WTC11 (cell line): ENCODE data around the gene PRKACA. TPM values are rescaled to one million over a fixed set of nuclear protein-coding genes. Genes with fewer than 3 reads are reported as not detected.

Experiments
- ATF1 ChIP-seq: sonication (generic); formaldehyde crosslinking; IDR thresholded peaks from 2 replicates; pipeline ENCODE4 v1.8.1; 2023; ENCODE audit warnings: mild to moderate bottlenecking, moderate library complexity, missing genetic modification reagents
- ATF2 ChIP-seq: sonication (generic); formaldehyde crosslinking; IDR thresholded peaks from 2 replicates; pipeline ENCODE4 v1.8.1; 2022; ENCODE audit warnings: low read depth, missing genetic modification reagents, borderline replicate concordance
- E2F4 ChIP-seq: sonication (generic); formaldehyde crosslinking; IDR thresholded peaks from 2 replicates; pipeline ENCODE4 v1.8.1; 2022; ENCODE audit warnings: low read depth, mild to moderate bottlenecking, moderate library complexity, missing genetic modification reagents, borderline replicate concordance
- E2F5 ChIP-seq: sonication (generic); formaldehyde crosslinking; IDR thresholded peaks from 2 replicates; pipeline ENCODE4 v1.8.1; 2022; ENCODE audit warnings: mild to moderate bottlenecking, moderate library complexity, missing genetic modification reagents
- ERG ChIP-seq: fragments of 250-450 bp; sonication (Bioruptor Pico); IDR thresholded peaks from 2 replicates; pipeline ENCODE4 v1.8.0; 2021; ENCODE audit warnings: mild to moderate bottlenecking
- ETV6 ChIP-seq: sonication (generic); formaldehyde crosslinking; IDR thresholded peaks from 2 replicates; pipeline ENCODE4 v1.8.1; 2022; ENCODE audit warnings: mild to moderate bottlenecking, missing genetic modification reagents
- FOXK1 ChIP-seq: sonication (generic); formaldehyde crosslinking; IDR thresholded peaks from 2 replicates; pipeline ENCODE4 v1.8.0; 2022; ENCODE audit warnings: mild to moderate bottlenecking, moderate library complexity, missing genetic modification reagents
- GABPB1 ChIP-seq: sonication (generic); formaldehyde crosslinking; IDR thresholded peaks from 2 replicates; pipeline ENCODE4 v1.8.1; 2023; ENCODE audit warnings: mild to moderate bottlenecking, missing genetic modification reagents
- GRHL2 ChIP-seq: fragments of 250-450 bp; sonication (Bioruptor Pico); IDR thresholded peaks from 2 replicates; pipeline ENCODE4 v1.8.0; 2022; ENCODE audit warnings: mild to moderate bottlenecking, moderate library complexity; ENCODE audit not compliant: insufficient replicate concordance, severe bottlenecking
- JAZF1 ChIP-seq: fragments of 250-450 bp; sonication (Bioruptor Pico); IDR thresholded peaks from 2 replicates; pipeline ENCODE4 v1.9.0; 2021; ENCODE audit warnings: moderate library complexity, mild to moderate bottlenecking, inconsistent platforms
- KAT7 ChIP-seq: sonication (generic); formaldehyde crosslinking; IDR thresholded peaks from 2 replicates; pipeline ENCODE4 v1.8.1; 2023; ENCODE audit warnings: missing genetic modification reagents, mild to moderate bottlenecking, borderline replicate concordance
- NFATC4 ChIP-seq: fragments of 250-450 bp; sonication (Bioruptor Pico); IDR thresholded peaks from 2 replicates; pipeline ENCODE4 v1.9.0; 2021; ENCODE audit warnings: mild to moderate bottlenecking
- NR3C1 ChIP-seq: sonication (generic); formaldehyde crosslinking; conservative IDR thresholded peaks from 2 replicates; pipeline ENCODE4 v1.8.1; 2023; ENCODE audit warnings: low read depth, mild to moderate bottlenecking, missing genetic modification reagents
- PRRX2 ChIP-seq: fragments of 250-450 bp; sonication (Bioruptor Pico); IDR thresholded peaks from 2 replicates; pipeline ENCODE4 v1.8.0; 2021; ENCODE audit warnings: mild to moderate bottlenecking
- SP1 ChIP-seq: sonication (generic); formaldehyde crosslinking; conservative IDR thresholded peaks from 2 replicates; pipeline ENCODE4 v1.8.1; 2022; ENCODE audit warnings: missing genetic modification reagents
- TCF7 ChIP-seq: sonication (generic); formaldehyde crosslinking; IDR thresholded peaks from 2 replicates; pipeline ENCODE4 v1.8.0; 2022; ENCODE audit warnings: mild to moderate bottlenecking, low read depth, missing genetic modification reagents, moderate library complexity
- TEAD4 ChIP-seq: sonication (generic); formaldehyde crosslinking; IDR thresholded peaks from 2 replicates; pipeline ENCODE4 v1.8.0; 2022; ENCODE audit warnings: mild to moderate bottlenecking, missing genetic modification reagents
- total RNA-seq: library from RNA; stranded (reverse); gene quantifications from 3 replicates; pipeline ENCODE4 v1.2.3, GENCODE V29; 2021
- TF ChIP-seq, protein P1 (sequence below): sonication (generic); formaldehyde crosslinking; IDR thresholded peaks from 2 replicates; pipeline ENCODE4 v1.8.1; 2022; ENCODE audit warnings: mild to moderate bottlenecking, missing genetic modification reagents, moderate library complexity, borderline replicate concordance
- TF ChIP-seq, protein P2 (sequence below): sonication (generic); formaldehyde crosslinking; IDR thresholded peaks from 2 replicates; pipeline ENCODE4 v1.8.0; 2022; ENCODE audit warnings: mild to moderate bottlenecking, missing genetic modification reagents
- TF ChIP-seq, protein P3 (sequence below): sonication (generic); formaldehyde crosslinking; IDR thresholded peaks from 2 replicates; pipeline ENCODE4 v1.8.1; 2023; ENCODE audit warnings: mild to moderate bottlenecking, missing genetic modification reagents
- TF ChIP-seq, protein P4 (sequence below): sonication (generic); formaldehyde crosslinking; IDR thresholded peaks from 2 replicates; pipeline ENCODE4 v1.8.1; 2023; ENCODE audit warnings: mild to moderate bottlenecking, moderate library complexity, missing genetic modification reagents
- TF ChIP-seq, protein P5 (sequence below): fragments of 250-450 bp; sonication (Bioruptor Pico); IDR thresholded peaks from 2 replicates; pipeline ENCODE4 v1.9.0; 2021; ENCODE audit warnings: mild to moderate bottlenecking
- TF ChIP-seq, protein P6 (sequence below): fragments of 250-450 bp; sonication (Bioruptor Pico); IDR thresholded peaks from 2 replicates; pipeline ENCODE4 v1.9.0; 2021; ENCODE audit warnings: mild to moderate bottlenecking

PRKACA gene
- total RNA-seq, 1 experiment from 2014 or later, result 37.8 TPM

DNA sequence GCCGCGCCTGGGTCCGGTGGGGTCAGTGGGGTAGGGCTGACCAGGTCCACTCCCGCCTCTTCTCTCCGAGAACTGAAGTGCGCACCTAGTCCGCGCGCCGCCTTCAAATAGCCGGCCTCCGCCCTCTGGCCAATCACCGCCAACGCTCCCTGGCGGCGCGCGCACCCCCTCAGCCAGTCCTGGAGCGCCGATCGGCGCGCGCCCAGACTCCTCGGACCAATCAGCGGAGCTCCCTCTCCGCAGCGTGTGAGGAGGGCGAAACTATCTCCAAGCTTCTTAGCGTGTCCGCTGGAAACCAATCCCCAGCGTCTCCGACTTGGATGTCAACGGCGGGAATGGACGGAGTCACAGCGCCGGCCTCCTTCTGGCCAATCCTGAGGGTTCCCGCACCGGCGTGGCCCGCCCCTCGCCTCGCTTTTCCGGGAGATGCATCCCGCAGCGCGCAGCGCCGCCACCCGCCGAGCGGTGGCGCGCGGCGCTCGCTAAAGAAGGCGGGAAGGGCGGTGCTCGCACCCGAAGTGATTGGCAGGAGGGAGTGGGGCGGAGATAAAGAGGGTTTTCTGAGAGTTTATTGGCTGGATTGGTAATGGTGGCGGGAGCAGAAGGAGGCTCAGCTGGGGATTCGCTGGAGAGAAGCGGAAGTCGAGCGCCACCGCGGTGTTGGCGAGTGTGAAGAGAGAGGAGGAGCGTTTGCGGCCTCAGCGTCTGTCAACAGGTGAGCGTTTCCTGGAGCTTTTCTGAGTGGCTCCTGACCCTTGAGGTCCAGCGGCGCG is 19.1 kb upstream of the PRKACA start, which contains the start of gene ASF1B (continued):
- TF ChIP-seq, protein P1, sequence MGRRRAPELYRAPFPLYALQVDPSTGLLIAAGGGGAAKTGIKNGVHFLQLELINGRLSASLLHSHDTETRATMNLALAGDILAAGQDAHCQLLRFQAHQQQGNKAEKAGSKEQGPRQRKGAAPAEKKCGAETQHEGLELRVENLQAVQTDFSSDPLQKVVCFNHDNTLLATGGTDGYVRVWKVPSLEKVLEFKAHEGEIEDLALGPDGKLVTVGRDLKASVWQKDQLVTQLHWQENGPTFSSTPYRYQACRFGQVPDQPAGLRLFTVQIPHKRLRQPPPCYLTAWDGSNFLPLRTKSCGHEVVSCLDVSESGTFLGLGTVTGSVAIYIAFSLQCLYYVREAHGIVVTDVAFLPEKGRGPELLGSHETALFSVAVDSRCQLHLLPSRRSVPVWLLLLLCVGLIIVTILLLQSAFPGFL (CRISPR knock-in tag), result peak; percentile 69; the same call in 1 of the 2 replicates
- TF ChIP-seq TCF7 (CRISPR knock-in tag) (no peak), ATF1 (CRISPR knock-in tag) (no peak), TEAD4 (CRISPR knock-in tag) (no peak), E2F4 (CRISPR knock-in tag) (peak; percentile 95), NR3C1 (CRISPR knock-in tag) (no peak), E2F5 (CRISPR knock-in tag) (peak; percentile 89), JAZF1 (no peak), NFATC4 (CRISPR knock-in tag) (no peak), ETV6 (CRISPR knock-in tag) (0 out of 2 replicates have a peak, but pooled peaks have one; percentile 55), PRRX2 (no peak), ERG (no peak), GABPB1 (CRISPR knock-in tag) (peak; percentile 16; the same call in 1 of the 2 replicates), SP1 (CRISPR knock-in tag) (peak; percentile 80), GRHL2 (CRISPR knock-in tag) (no peak), KAT7 (CRISPR knock-in tag) (no peak), FOXK1 (peak; percentile 43; the same call in 1 of the 2 replicates), ATF2 (CRISPR knock-in tag) (no peak)
- TF ChIP-seq, protein P2, sequence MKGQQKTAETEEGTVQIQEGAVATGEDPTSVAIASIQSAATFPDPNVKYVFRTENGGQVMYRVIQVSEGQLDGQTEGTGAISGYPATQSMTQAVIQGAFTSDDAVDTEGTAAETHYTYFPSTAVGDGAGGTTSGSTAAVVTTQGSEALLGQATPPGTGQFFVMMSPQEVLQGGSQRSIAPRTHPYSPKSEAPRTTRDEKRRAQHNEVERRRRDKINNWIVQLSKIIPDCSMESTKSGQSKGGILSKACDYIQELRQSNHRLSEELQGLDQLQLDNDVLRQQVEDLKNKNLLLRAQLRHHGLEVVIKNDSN (CRISPR knock-in tag), result peak; percentile 44; the same call in 1 of the 2 replicates
- TF ChIP-seq, protein P3, sequence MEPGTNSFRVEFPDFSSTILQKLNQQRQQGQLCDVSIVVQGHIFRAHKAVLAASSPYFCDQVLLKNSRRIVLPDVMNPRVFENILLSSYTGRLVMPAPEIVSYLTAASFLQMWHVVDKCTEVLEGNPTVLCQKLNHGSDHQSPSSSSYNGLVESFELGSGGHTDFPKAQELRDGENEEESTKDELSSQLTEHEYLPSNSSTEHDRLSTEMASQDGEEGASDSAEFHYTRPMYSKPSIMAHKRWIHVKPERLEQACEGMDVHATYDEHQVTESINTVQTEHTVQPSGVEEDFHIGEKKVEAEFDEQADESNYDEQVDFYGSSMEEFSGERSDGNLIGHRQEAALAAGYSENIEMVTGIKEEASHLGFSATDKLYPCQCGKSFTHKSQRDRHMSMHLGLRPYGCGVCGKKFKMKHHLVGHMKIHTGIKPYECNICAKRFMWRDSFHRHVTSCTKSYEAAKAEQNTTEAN (CRISPR knock-in tag), result no peak; the same call in 1 of the 2 replicates
- TF ChIP-seq, protein P4, sequence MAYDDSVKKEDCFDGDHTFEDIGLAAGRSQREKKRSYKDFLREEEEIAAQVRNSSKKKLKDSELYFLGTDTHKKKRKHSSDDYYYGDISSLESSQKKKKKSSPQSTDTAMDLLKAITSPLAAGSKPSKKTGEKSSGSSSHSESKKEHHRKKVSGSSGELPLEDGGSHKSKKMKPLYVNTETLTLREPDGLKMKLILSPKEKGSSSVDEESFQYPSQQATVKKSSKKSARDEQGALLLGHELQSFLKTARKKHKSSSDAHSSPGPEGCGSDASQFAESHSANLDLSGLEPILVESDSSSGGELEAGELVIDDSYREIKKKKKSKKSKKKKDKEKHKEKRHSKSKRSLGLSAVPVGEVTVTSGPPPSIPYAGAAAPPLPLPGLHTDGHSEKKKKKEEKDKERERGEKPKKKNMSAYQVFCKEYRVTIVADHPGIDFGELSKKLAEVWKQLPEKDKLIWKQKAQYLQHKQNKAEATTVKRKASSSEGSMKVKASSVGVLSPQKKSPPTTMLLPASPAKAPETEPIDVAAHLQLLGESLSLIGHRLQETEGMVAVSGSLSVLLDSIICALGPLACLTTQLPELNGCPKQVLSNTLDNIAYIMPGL (CRISPR knock-in tag), result peak; percentile 48; the same call in 1 of the 2 replicates
- TF ChIP-seq, protein P5, sequence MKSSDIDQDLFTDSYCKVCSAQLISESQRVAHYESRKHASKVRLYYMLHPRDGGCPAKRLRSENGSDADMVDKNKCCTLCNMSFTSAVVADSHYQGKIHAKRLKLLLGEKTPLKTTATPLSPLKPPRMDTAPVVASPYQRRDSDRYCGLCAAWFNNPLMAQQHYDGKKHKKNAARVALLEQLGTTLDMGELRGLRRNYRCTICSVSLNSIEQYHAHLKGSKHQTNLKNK (CRISPR knock-in tag), result no peak
- TF ChIP-seq, protein P6, sequence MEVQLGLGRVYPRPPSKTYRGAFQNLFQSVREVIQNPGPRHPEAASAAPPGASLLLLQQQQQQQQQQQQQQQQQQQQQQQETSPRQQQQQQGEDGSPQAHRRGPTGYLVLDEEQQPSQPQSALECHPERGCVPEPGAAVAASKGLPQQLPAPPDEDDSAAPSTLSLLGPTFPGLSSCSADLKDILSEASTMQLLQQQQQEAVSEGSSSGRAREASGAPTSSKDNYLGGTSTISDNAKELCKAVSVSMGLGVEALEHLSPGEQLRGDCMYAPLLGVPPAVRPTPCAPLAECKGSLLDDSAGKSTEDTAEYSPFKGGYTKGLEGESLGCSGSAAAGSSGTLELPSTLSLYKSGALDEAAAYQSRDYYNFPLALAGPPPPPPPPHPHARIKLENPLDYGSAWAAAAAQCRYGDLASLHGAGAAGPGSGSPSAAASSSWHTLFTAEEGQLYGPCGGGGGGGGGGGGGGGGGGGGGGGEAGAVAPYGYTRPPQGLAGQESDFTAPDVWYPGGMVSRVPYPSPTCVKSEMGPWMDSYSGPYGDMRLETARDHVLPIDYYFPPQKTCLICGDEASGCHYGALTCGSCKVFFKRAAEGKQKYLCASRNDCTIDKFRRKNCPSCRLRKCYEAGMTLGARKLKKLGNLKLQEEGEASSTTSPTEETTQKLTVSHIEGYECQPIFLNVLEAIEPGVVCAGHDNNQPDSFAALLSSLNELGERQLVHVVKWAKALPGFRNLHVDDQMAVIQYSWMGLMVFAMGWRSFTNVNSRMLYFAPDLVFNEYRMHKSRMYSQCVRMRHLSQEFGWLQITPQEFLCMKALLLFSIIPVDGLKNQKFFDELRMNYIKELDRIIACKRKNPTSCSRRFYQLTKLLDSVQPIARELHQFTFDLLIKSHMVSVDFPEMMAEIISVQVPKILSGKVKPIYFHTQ (CRISPR knock-in tag), result no peak
